HFF-Myc (cell line): ENCODE measurements around the gene FASTK.
A peak's percentile ranks its signal among the peaks of the same experiment; 100 is the strongest.

ENCODE experiments used
- DNase-seq: peaks from one replicate; pipeline ENCODE4 v3.0.0-alpha.2; 2011; ENCODE audit warnings: low read depth; ENCODE audit errors: extremely low read depth
- H3K4me3 ChIP-seq: replicated peaks from 2 replicates; pipeline ENCODE4 v1.5.1; 2011; ENCODE audit warnings: low read depth, mild to moderate bottlenecking, control low read depth, low read length
- TF ChIP-seq, protein P1 (sequence below): IDR thresholded peaks from 2 replicates; pipeline ENCODE4 v1.5.1; 2012; ENCODE audit warnings: mild to moderate bottlenecking, low read depth, low read length, control low read depth; ENCODE audit errors: missing control alignments

The FASTK gene

GRCh38 chr7:151080522-151081169 lies at the start of gene FASTK:
FASTK (minus strand) TSS chr7:151080809; CDS start chr7:151080766, 43 bp downstream.
- TF ChIP-seq, protein P1, sequence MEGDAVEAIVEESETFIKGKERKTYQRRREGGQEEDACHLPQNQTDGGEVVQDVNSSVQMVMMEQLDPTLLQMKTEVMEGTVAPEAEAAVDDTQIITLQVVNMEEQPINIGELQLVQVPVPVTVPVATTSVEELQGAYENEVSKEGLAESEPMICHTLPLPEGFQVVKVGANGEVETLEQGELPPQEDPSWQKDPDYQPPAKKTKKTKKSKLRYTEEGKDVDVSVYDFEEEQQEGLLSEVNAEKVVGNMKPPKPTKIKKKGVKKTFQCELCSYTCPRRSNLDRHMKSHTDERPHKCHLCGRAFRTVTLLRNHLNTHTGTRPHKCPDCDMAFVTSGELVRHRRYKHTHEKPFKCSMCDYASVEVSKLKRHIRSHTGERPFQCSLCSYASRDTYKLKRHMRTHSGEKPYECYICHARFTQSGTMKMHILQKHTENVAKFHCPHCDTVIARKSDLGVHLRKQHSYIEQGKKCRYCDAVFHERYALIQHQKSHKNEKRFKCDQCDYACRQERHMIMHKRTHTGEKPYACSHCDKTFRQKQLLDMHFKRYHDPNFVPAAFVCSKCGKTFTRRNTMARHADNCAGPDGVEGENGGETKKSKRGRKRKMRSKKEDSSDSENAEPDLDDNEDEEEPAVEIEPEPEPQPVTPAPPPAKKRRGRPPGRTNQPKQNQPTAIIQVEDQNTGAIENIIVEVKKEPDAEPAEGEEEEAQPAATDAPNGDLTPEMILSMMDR = no peak
- H3K4me3 ChIP-seq = peak within 1 kb of the TSS; percentile 64
- DNase-seq = no peak

- TF ChIP-seq, protein P1 = no peak
- DNase-seq = no peak
These were observed 49.5 kb upstream of the FASTK start for GRCh38 chr7:151129960-151130591.

DNA sequence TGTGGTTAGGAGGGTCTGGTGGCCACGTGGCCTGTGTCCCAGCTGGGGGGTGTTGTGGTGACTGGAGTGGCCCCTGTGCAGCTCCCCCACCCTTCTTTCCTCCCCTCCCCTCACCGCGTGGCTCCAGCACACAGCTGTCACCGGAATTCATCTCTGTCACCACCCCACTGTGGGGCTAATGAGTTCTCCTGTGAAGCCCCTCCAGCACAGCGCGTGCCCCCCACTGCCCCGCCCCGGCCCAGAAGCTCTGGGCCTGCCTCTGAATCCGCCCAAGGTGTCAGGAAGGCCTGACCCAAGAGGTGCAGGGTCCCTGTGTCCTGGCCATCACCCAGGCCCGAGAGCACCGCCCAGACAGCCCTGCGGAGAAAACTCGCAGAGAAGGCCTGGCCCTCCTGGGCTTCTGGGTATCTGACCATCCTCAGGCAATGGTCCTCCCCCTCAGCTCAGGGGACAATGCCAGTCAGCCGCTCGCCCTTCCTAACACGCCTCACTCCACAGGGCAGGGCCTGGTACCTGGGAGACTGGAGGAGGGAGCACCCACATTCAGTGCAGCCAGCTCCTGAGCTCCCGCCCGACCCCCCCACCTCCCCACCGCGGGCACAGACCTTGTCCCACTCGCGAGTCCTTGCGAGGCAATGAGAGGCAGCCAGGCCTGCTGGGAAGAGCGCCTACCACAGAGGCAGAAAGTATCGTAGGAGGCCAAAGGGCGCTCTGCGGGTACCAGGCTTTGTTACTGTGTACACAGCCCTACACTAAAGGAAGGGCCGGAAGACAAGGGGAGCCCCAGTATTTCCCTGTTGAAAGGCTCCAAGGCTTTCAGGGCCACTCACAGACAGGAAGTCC lies 48.7 kb upstream of the FASTK start:
- H3K4me3 ChIP-seq = no peak overlapping the region
- no peak for DNase-seq
- TF ChIP-seq, protein P1 = no peak

More at GRCh38 chr7:151129960-151130591, 49.5 kb upstream of the FASTK start:
- H3K4me3 ChIP-seq = no peak overlapping the region

GRCh38 chr7:151128716-151129115 lies 48.1 kb upstream of the FASTK start:
- TF ChIP-seq, protein P1 = no peak
- no peak for DNase-seq
- no peak overlapping the region for H3K4me3 ChIP-seq

DNA sequence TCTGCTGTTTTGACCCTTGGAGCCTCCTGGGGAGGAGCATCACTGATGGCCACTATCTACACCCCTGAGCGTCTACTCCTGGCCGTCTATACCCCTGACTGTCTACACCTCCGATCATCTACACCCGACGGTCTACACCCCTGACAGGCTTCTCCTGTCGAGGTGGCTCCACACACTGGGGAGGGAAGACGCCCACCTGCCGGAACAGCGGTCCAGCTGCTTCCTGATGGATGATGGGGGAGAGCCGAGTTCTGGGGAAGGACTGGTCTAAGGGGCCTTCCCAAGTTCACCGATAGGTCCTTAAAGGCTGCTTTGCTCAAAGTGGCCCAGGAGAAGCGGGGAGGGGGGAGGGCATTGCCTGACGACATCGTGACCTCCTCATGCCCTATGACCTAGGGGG lies 47.5 kb upstream of the FASTK start:
- H3K4me3 ChIP-seq = no peak overlapping the region
- TF ChIP-seq, protein P1 = no peak
- no peak for DNase-seq

GRCh38 chr7:151126491-151127137 lies 46.0 kb upstream of the FASTK start:
- no peak for DNase-seq
- TF ChIP-seq, protein P1 = no peak
- no peak overlapping the region for H3K4me3 ChIP-seq
